GM19455 (cell line): ENCODE results near the gene VANGL1.
A peak's percentile ranks its signal among the peaks of the same experiment; 100 is the strongest.

Experiments used
- ATAC-seq: cut with Tn5 transposase; IDR thresholded peaks from one replicate; pipeline ENCODE4 v1.9.1; 2021; ENCODE audit not compliant: unreplicated experiment

VANGL1 gene

GRCh38 chr1:115643666-115644065 is 1.9 kb downstream of the VANGL1 start:
- no peak for ATAC-seq

- no peak for ATAC-seq
Observed at GRCh38 chr1:115644109-115644508, 2.3 kb downstream of the VANGL1 start.

- ATAC-seq: no peak
Observed at GRCh38 chr1:115647047-115647446, 5.3 kb downstream of the VANGL1 start.

- no peak for ATAC-seq
Observed at GRCh38 chr1:115647507-115647906, 5.7 kb downstream of the VANGL1 start.

- no peak for ATAC-seq
Observed at GRCh38 chr1:115647919-115648650, 6.3 kb downstream of the VANGL1 start.

- peak; percentile 73 for ATAC-seq
Observed at GRCh38 chr1:115648717-115649691, 7.2 kb downstream of the VANGL1 start.

- ATAC-seq: no peak
Observed at GRCh38 chr1:115649964-115650363, 8.2 kb downstream of the VANGL1 start.

GRCh38 chr1:115650961-115651360 is 9.2 kb downstream of the VANGL1 start:
- no peak for ATAC-seq

GRCh38 chr1:115651391-115651790 is 9.6 kb downstream of the VANGL1 start:
- no peak for ATAC-seq

GRCh38 chr1:115652236-115652788 is 10.5 kb downstream of the VANGL1 start:
- ATAC-seq: no peak

- no peak for ATAC-seq
Observed at GRCh38 chr1:115654125-115654524, 12.4 kb downstream of the VANGL1 start.

- ATAC-seq: no peak
Observed at GRCh38 chr1:115654663-115655305, 13.0 kb downstream of the VANGL1 start.

- no peak for ATAC-seq
Observed at GRCh38 chr1:115655306-115655663, 13.5 kb downstream of the VANGL1 start.

GRCh38 chr1:115655916-115656315 is 14.1 kb downstream of the VANGL1 start:
- no peak for ATAC-seq

- no peak for ATAC-seq
Observed at GRCh38 chr1:115656461-115657077, 14.8 kb downstream of the VANGL1 start.

GRCh38 chr1:115658646-115659045 is 16.9 kb downstream of the VANGL1 start:
- ATAC-seq: no peak

- no peak for ATAC-seq
Observed at GRCh38 chr1:115660151-115660550, 18.4 kb downstream of the VANGL1 start.

GRCh38 chr1:115661157-115661556 is 19.4 kb downstream of the VANGL1 start:
- ATAC-seq: no peak

GRCh38 chr1:115665319-115666096 is 23.7 kb downstream of the VANGL1 start:
- ATAC-seq: no peak

GRCh38 chr1:115666206-115666605 is 24.4 kb downstream of the VANGL1 start:
- no peak for ATAC-seq
